Caco-2 (cell line): ENCODE results near the gene XCR1. TPM values are rescaled to one million over a fixed set of nuclear protein-coding genes. Genes with fewer than 3 reads are reported as not detected.

Experiments
- Bru-seq: library from RNA; stranded (reverse); fragments of 400-500 nt; gene quantifications from one replicate; lab custom pipeline; 2021; lab: Mats Ljungman, UMichigan
- BruChase-seq, 2 experiments: library from RNA; stranded (reverse); fragments of 400-500 nt; gene quantifications; one replicate each; lab custom pipeline; 2021; lab: Mats Ljungman, UMichigan
- BruUV-seq: library from RNA; stranded (reverse); fragments of 400-500 nt; replicated peaks from 2 replicates; lab custom pipeline; 2021; lab: Mats Ljungman, UMichigan
- CTCF ChIA-PET: fragments of 300-600 bp; sonication (Branson Sonifier 250); formaldehyde crosslinking; loops from one replicate; lab custom pipeline; 2022; ENCODE audit warnings: antibody characterized with exemption; lab: Charles Lee
- POLR2A ChIA-PET: fragments of 300-600 bp; sonication (Branson Sonifier 250); formaldehyde crosslinking; loops from one replicate; lab custom pipeline; 2022; ENCODE audit warnings: antibody characterized with exemption; lab: Charles Lee
- DNase-seq, 2 experiments: peaks; one replicate each; pipeline versions ENCODE4 v3.0.0 to v3.0.0-alpha.2; 2020 to 2022
- H3K27me3 ChIP-seq: replicated peaks from 2 replicates; pipeline ENCODE4 v1.6.0; 2011; ENCODE audit warnings: low read length; ENCODE audit not compliant: control insufficient read depth, insufficient read depth
- H3K36me3 ChIP-seq: 2 replicates; pipeline ENCODE4 v1.5.1; 2011; ENCODE audit warnings: low read length; ENCODE audit not compliant: control insufficient read depth, insufficient read depth
- H3K4me1 ChIP-seq: fragments of 250-450 bp; sonication (Bioruptor Pico); 2 replicates; pipeline ENCODE4 v1.5.1; 2020; ENCODE audit warnings: mild to moderate bottlenecking
- H3K4me3 ChIP-seq: 2 replicates; pipeline ENCODE4 v1.5.1; 2011; ENCODE audit warnings: low read depth, mild to moderate bottlenecking, control low read depth, low read length
- H3K9me3 ChIP-seq: fragments of 250-450 bp; sonication (Bioruptor Pico); 2 replicates; pipeline ENCODE4 v1.5.1; 2020; ENCODE audit warnings: mild to moderate bottlenecking, moderate library complexity
- H3K27ac Mint-ChIP-seq: one replicate; pipeline ENCODE4 v1.8.0; 2022; ENCODE audit warnings: mixed read lengths; ENCODE audit not compliant: unreplicated experiment
- H3K27me3 Mint-ChIP-seq: one replicate; pipeline ENCODE4 v1.8.0; 2022; ENCODE audit warnings: mixed read lengths; ENCODE audit not compliant: insufficient read depth, unreplicated experiment
- H3K36me3 Mint-ChIP-seq: one replicate; pipeline ENCODE4 v1.8.0; 2022; ENCODE audit warnings: mild to moderate bottlenecking, mixed read lengths; ENCODE audit not compliant: insufficient read depth, unreplicated experiment
- H3K4me1 Mint-ChIP-seq: one replicate; pipeline ENCODE4 v1.8.0; 2022; ENCODE audit warnings: low read depth, mixed read lengths; ENCODE audit not compliant: unreplicated experiment
- H3K4me3 Mint-ChIP-seq: one replicate; pipeline ENCODE4 v1.8.0; 2022; ENCODE audit warnings: mild to moderate bottlenecking, moderate library complexity, mixed read lengths; ENCODE audit not compliant: unreplicated experiment
- H3K9me3 Mint-ChIP-seq: one replicate; pipeline ENCODE4 v1.8.0; 2022; ENCODE audit warnings: mixed read lengths; ENCODE audit not compliant: unreplicated experiment
- intact Hi-C: fragments of 100-400 bp; cut with micrococcal nuclease; formaldehyde crosslinking; loops from one replicate; pipeline ENCODE4 v1.10.0; 2022; ENCODE audit not compliant: unreplicated experiment
- long read RNA-seq: library from polyadenylated mRNA; stranded (forward); transcript quantifications from one replicate; pipeline ENCODE4 v2.0.0, GENCODE V29; 2022
- total RNA-seq: library from RNA; stranded (reverse); gene quantifications from 2 replicates; pipeline ENCODE4 v1.2.3, GENCODE V29; 2022
- TF ChIP-seq, protein P1 (sequence below), 2 experiments: fragments of 200-600 bp in 1 of 2; IDR thresholded peaks; 1 replicate in 1 of 2; 2 replicates in 1 of 2; pipeline versions ENCODE4 v1.5.1 to v1.8.0; 2011 to 2022; ENCODE audit warnings: antibody characterized with exemption in 1 of 2, control low read depth in 1 of 2, inconsistent platforms in 1 of 2, low read depth in 1 of 2, low read length in 1 of 2, mild to moderate bottlenecking in 1 of 2, moderate library complexity in 1 of 2; ENCODE audit not compliant: insufficient read depth in 1 of 2, severe bottlenecking in 1 of 2, unreplicated experiment in 1 of 2

XCR1 gene, protein sequence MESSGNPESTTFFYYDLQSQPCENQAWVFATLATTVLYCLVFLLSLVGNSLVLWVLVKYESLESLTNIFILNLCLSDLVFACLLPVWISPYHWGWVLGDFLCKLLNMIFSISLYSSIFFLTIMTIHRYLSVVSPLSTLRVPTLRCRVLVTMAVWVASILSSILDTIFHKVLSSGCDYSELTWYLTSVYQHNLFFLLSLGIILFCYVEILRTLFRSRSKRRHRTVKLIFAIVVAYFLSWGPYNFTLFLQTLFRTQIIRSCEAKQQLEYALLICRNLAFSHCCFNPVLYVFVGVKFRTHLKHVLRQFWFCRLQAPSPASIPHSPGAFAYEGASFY
- total RNA-seq: not detected in 2 replicates
- Bru-seq, nascent RNA: not detected
- not detected for BruChase-seq, experiment 1, labeled RNA remaining after a 2-hour chase
- BruChase-seq, experiment 2, labeled RNA remaining after a 6-hour chase: not detected
- long read RNA-seq: 0 reads

DNA sequence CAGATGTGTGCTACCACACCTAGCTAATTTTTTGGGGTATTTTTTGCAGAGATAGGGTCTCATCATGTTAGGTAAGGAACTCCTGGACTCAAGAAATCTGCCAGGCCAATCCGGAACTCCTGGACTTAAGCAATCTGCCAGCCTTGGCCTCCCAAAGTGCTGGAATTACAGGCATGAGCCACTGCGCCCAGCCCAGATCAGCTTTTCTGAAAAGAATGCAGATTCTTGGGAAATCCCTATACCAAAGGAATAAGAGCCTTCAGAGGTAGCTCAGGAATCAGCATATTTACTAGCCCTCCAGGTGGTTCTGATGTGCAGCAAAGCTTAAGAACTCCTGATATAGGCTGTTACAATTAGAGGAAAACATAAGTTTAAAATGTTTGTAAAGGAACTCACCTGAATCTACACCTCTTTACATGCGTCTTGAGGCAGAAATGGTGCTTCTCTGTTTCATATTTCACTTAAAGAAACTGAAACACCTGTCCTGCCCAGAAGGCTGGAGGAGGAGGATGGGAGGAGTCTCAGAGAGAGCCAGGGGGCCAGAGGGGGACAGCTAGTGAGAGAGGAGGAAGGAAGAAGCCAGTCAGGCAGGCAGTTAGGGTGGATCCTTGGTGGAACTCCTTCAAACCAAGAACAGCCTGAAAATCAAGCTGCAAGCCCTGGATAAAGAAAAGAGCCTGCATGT is at the start of gene XCR1:
Gene XCR1, minus strand, starts transcription at position 463 of the 685 bp plus-strand sequence. CDS start 5,536 bp downstream, outside the sequence.
- Mint-ChIP-seq H3K4me1 (no peaks in the 10 kb centered on the region), H3K9me3 (peaks cover 36% of the 10 kb centered on the region), H3K27me3 (peaks cover 2% of the 10 kb centered on the region), H3K27ac (no peak within 1 kb of the TSS), H3K36me3 (no peaks in the 10 kb centered on the region), H3K4me3 (no peak within 1 kb of the TSS)
- ChIA-PET POLR2A (no interaction called here), CTCF (no interaction called here)
- no peak within 1 kb of the TSS for H3K4me3 ChIP-seq
- intact Hi-C loops: no loop called here
- H3K36me3 ChIP-seq: no peaks in the 10 kb centered on the region
- BruUV-seq: no TSS peak
- no peaks in the 10 kb centered on the region for H3K4me1 ChIP-seq
- no peak for DNase-seq
- H3K27me3 ChIP-seq: no peaks in the 10 kb centered on the region
- H3K9me3 ChIP-seq: peaks cover 4% of the 10 kb centered on the region
- TF ChIP-seq, protein P1, sequence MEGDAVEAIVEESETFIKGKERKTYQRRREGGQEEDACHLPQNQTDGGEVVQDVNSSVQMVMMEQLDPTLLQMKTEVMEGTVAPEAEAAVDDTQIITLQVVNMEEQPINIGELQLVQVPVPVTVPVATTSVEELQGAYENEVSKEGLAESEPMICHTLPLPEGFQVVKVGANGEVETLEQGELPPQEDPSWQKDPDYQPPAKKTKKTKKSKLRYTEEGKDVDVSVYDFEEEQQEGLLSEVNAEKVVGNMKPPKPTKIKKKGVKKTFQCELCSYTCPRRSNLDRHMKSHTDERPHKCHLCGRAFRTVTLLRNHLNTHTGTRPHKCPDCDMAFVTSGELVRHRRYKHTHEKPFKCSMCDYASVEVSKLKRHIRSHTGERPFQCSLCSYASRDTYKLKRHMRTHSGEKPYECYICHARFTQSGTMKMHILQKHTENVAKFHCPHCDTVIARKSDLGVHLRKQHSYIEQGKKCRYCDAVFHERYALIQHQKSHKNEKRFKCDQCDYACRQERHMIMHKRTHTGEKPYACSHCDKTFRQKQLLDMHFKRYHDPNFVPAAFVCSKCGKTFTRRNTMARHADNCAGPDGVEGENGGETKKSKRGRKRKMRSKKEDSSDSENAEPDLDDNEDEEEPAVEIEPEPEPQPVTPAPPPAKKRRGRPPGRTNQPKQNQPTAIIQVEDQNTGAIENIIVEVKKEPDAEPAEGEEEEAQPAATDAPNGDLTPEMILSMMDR (IDR thresholded peaks at IDR 0.05; ENCODE audit: insufficient read depth in 1 of 2, low read depth in 1 of 2, low read length in 1 of 2, severe bottlenecking in 1 of 2, unreplicated experiment in 1 of 2): no peak

- CTCF ChIA-PET: interaction anchor here (1.1 to 2.3 kb wide), 3 partner anchors 131 to 139 kb away, joined by 3 to 8 read pairs (median 4); partner anchors contain the start of gene CCR1
- no TSS peak for BruUV-seq
- H3K4me3 ChIP-seq: no peak overlapping the region
- H3K36me3 ChIP-seq: no peaks in the 10 kb centered on the region
- H3K9me3 Mint-ChIP-seq: no peaks in the 10 kb centered on the region
- H3K27ac Mint-ChIP-seq: no peak overlapping the region
- POLR2A ChIA-PET: no interaction called here
- no peaks in the 10 kb centered on the region for H3K4me1 Mint-ChIP-seq
- no peak for DNase-seq
- H3K27me3 Mint-ChIP-seq: no peaks in the 10 kb centered on the region
- H3K36me3 Mint-ChIP-seq: no peaks in the 10 kb centered on the region
- no peaks in the 10 kb centered on the region for H3K27me3 ChIP-seq
- H3K9me3 ChIP-seq: no peaks in the 10 kb centered on the region; the same call in 1 of the 2 replicates
- TF ChIP-seq, protein P1 (IDR thresholded peaks at IDR 0.05; ENCODE audit: insufficient read depth in 1 of 2, low read depth in 1 of 2, low read length in 1 of 2, severe bottlenecking in 1 of 2, unreplicated experiment in 1 of 2): no peak
- intact Hi-C loops: loop anchor here (5.0 to 10.0 kb wide), 2 partner anchors 242 to 314 kb away; no protein-coding TSS in a partner anchor
- no peak overlapping the region for H3K4me3 Mint-ChIP-seq
- no peaks in the 10 kb centered on the region for H3K4me1 ChIP-seq
Measured at GRCh38 chr3:46076606-46077005, 49.3 kb upstream of the XCR1 start.

- no peak for DNase-seq
- no TSS peak for BruUV-seq
- H3K4me1 ChIP-seq: no peaks in the 10 kb centered on the region
- H3K36me3 ChIP-seq: no peaks in the 10 kb centered on the region
- Mint-ChIP-seq H3K9me3 (peaks cover 4% of the 10 kb centered on the region), H3K4me1 (no peaks in the 10 kb centered on the region), H3K27ac (no peak overlapping the region), H3K36me3 (no peaks in the 10 kb centered on the region), H3K4me3 (no peak overlapping the region), H3K27me3 (no peaks in the 10 kb centered on the region)
- ChIA-PET POLR2A (no interaction called here), CTCF (interaction anchor here (1.1 to 2.3 kb wide), 2 partner anchors 137 to 139 kb away, joined by 4 to 8 read pairs; no protein-coding TSS in a partner anchor)
- H3K9me3 ChIP-seq: no peaks in the 10 kb centered on the region; the same call in 1 of the 2 replicates
- intact Hi-C loops: loop anchor here (5.0 to 10.0 kb wide), 2 partner anchors 241 to 314 kb away; no protein-coding TSS in a partner anchor
- H3K27me3 ChIP-seq: no peaks in the 10 kb centered on the region
- H3K4me3 ChIP-seq: no peak overlapping the region
- TF ChIP-seq, protein P1 (IDR thresholded peaks at IDR 0.05; ENCODE audit: insufficient read depth in 1 of 2, low read depth in 1 of 2, low read length in 1 of 2, severe bottlenecking in 1 of 2, unreplicated experiment in 1 of 2): no peak
Measured at GRCh38 chr3:46075816-46076215, 48.5 kb upstream of the XCR1 start.
